Right lobe of liver (tissue), 6 donors: ENCODE measurements around the gene CORO7. TPM values are rescaled to one million over a fixed set of nuclear protein-coding genes. Genes with fewer than 3 reads are reported as not detected.
A peak's percentile ranks its signal among the peaks of the same experiment; 100 is the strongest.

Experiments
- ATAC-seq, 4 donors: fragments of 200-7000 bp; cut with Tn5 transposase; one replicate each; pipeline ENCODE4 v1.9.1; 2020; ENCODE audit warnings: mild to moderate bottlenecking in 4 of 4, moderate library complexity in 4 of 4
- DNase-seq, 3 donors: peaks; one replicate each; pipeline ENCODE4 v3.0.0-alpha.2; 2020
- H3K27ac ChIP-seq, 3 donors: fragments of 200-600 bp; one replicate each; pipeline ENCODE4 v1.8.0; 2022
- H3K27me3 ChIP-seq, 2 donors: fragments of 200-600 bp; one replicate each; pipeline ENCODE4 v1.8.0; 2022
- H3K36me3 ChIP-seq, 4 donors: fragments of 200-600 bp; sonication (generic) in 1 of 4; one replicate each; pipeline versions ENCODE4 v1.5.1 to v1.8.0; 2017 to 2022; ENCODE audit warnings: control low read depth in 1 of 4
- H3K4me1 ChIP-seq, 4 donors: fragments of 200-600 bp; sonication (generic) in 1 of 4; one replicate each; pipeline versions ENCODE4 v1.5.1 to v1.8.0; 2017 to 2022; ENCODE audit warnings: control low read depth in 1 of 4
- H3K4me3 ChIP-seq, 3 donors: fragments of 200-600 bp; one replicate each; pipeline ENCODE4 v1.8.0; 2022
- H3K9me3 ChIP-seq, 4 donors: fragments of 200-600 bp; sonication (generic) in 1 of 4; one replicate each; pipeline versions ENCODE4 v1.5.1 to v1.8.0; 2017 to 2022; ENCODE audit warnings: control low read depth in 1 of 4
- CTCF ChIP-seq, 4 donors: fragments of 200-600 bp in 3 of 4; fragments of 450-650 bp in 1 of 4; IDR thresholded peaks; one replicate each; pipeline versions ENCODE4 v1.5.1 to v1.8.0; 2016 to 2022; ENCODE audit warnings: antibody characterized with exemption in 4 of 4, mild to moderate bottlenecking in 2 of 4
- POLR2A ChIP-seq: fragments of 450-650 bp; IDR thresholded peaks from one replicate; pipeline ENCODE4 v1.6.1; 2017; ENCODE audit warnings: antibody characterized with exemption, mild to moderate bottlenecking
- WGBS: methylation state at CpG from one replicate; pipeline ENCODE4 v1.1.6; 2018; ENCODE audit warnings: low coverage, low lambda C conversion rate; ENCODE audit not compliant: insufficient coverage; ENCODE audit errors: missing lambda C conversion rate; 5-methylcytosine and 5-hydroxymethylcytosine counted together
- intact Hi-C, 2 donors: fragments of 100-400 bp; cut with DNase I; formaldehyde crosslinking; loops; one replicate each; pipeline versions ENCODE4 v1.11.2 to v1.14.1; 2022
- total RNA-seq, 6 experiments: library from RNA; depleted of rRNA in 2 of 6; stranded (reverse); fragments of >200 nt in 2 of 6; fragmentation: NEBNext Ultra II Directional in 3 of 6; extraction: Animal tissue kit (Norgen Biotek cat#: 25700) in 3 of 6; gene quantifications; one replicate each; pipeline versions ENCODE4 v1.1.0 to v1.2.4, GENCODE V29; 2016 to 2023
- donor health status: DM: no; HTN: yes; CAD: no.
- donor health status: DM: no; HTN: no; CAD: no.
- donor health status: DM: no; HTN: no; CAD: no.
- donor health status: DM: no; HTN: yes; CAD: no.
- donor health status: DM: no; HTN: yes; CAD: no.

CORO7 gene
- total RNA-seq, 6 experiments from 2014 or later: 7.8 to 22.9 (median 13.3) TPM

- WGBS: 1% methylated on average over 22 of the region's 81 CpGs
Observed at GRCh38 chr16:4350787-4351659, 65.4 kb downstream of the CORO7 start, which contains the start of gene PAM16. PAM16 (minus strand) TSS chr16:4351321; CDS start chr16:4351234, 87 bp downstream.

GRCh38 chr16:4350365-4350786 lies 66.0 kb downstream of the CORO7 start:
- peaks cover 0 to 63% (median 23%) of the 10 kb centered on the region in 4 donors for H3K4me1 ChIP-seq
- no peak for ATAC-seq
- H3K9me3 ChIP-seq: no peaks in the 10 kb centered on the region
- H3K4me3 ChIP-seq: peak overlapping the region; percentile 65 to 98 (median 78)
- TF ChIP-seq CTCF (IDR thresholded peaks at IDR 0.05) (no peak), POLR2A (no peak)
- no peaks in the 10 kb centered on the region for H3K27me3 ChIP-seq
- H3K36me3 ChIP-seq: no peaks in the 10 kb centered on the region
- peak overlapping the region; percentile 37 to 90 (median 72) for H3K27ac ChIP-seq
- WGBS: 23% methylated on average over 20 of the region's 24 CpGs
- intact Hi-C loops: no loop called here
- no peak for DNase-seq

More at GRCh38 chr16:4350787-4351659, 65.4 kb downstream of the CORO7 start, which contains the start of gene PAM16:
- peaks cover 0 to 57% (median 20%) of the 10 kb centered on the region in 4 donors for H3K4me1 ChIP-seq
- no peaks in the 10 kb centered on the region for H3K27me3 ChIP-seq
- ATAC-seq (peak; percentile 82 to 91 (median 88)), DNase-seq (peak; percentile 97 to 98 (median 98))
- H3K9me3 ChIP-seq: no peaks in the 10 kb centered on the region
- TF ChIP-seq CTCF (IDR thresholded peaks at IDR 0.05) (no peak), POLR2A (peak; percentile 82)
- H3K4me3 ChIP-seq: peak within 1 kb of the TSS; percentile 65 to 98 (median 78)
- no peaks in the 10 kb centered on the region for H3K36me3 ChIP-seq
- intact Hi-C loops: no loop called here
- peak within 1 kb of the TSS; percentile 37 to 90 (median 72) for H3K27ac ChIP-seq

GRCh38 chr16:4349332-4349731 lies 67.1 kb downstream of the CORO7 start:
- Histone ChIP-seq H3K27me3 (no peaks in the 10 kb centered on the region), H3K4me3 (no peak overlapping the region), H3K36me3 (no peaks in the 10 kb centered on the region), H3K27ac (no peak overlapping the region), H3K4me1 (peaks cover 0 to 70% (median 26%) of the 10 kb centered on the region in 4 donors), H3K9me3 (no peaks in the 10 kb centered on the region)
- intact Hi-C loops: no loop called here
- no peak for ATAC-seq
- no peak for DNase-seq
- 95% methylated on average over 3 of the region's 5 CpGs for WGBS
- TF ChIP-seq POLR2A: no peak
- no peak for TF ChIP-seq CTCF (IDR thresholded peaks at IDR 0.05)

GRCh38 chr16:4347765-4348509 lies 68.5 kb downstream of the CORO7 start:
- TF ChIP-seq POLR2A (no peak), CTCF (IDR thresholded peaks at IDR 0.05) (no peak)
- Histone ChIP-seq H3K9me3 (no peaks in the 10 kb centered on the region), H3K27ac (peak overlapping the region in 1 of 3 donors; percentile 71), H3K27me3 (no peaks in the 10 kb centered on the region), H3K4me1 (peaks cover 0 to 64% (median 26%) of the 10 kb centered on the region in 4 donors), H3K36me3 (no peaks in the 10 kb centered on the region), H3K4me3 (no peak overlapping the region)
- DNase-seq (peak in 2 of 3 donors; percentile 77 to 86), ATAC-seq (peak in 3 of 4 donors; percentile 11 to 46 (median 25))
- WGBS: no CpG with 5 or more reads among the region's 17 CpGs
- intact Hi-C loops: no loop called here
